ENCODE results near the gene ZCWPW1. TPM values are rescaled to one million over a fixed set of nuclear protein-coding genes. Genes with fewer than 3 reads are reported as not detected.
A peak's percentile ranks its signal among the peaks of the same experiment; 100 is the strongest.
"Not testable (repeated sequence)": the region's sequence is repeated elsewhere in the genome, so short reads cannot be mapped to it uniquely, and the experiment has no call there.

ZCWPW1 gene
- total and polyA plus RNA-seq, 3 donors from 2014 or later, result 83.5 to 145 (median 96.5) TPM

DNA sequence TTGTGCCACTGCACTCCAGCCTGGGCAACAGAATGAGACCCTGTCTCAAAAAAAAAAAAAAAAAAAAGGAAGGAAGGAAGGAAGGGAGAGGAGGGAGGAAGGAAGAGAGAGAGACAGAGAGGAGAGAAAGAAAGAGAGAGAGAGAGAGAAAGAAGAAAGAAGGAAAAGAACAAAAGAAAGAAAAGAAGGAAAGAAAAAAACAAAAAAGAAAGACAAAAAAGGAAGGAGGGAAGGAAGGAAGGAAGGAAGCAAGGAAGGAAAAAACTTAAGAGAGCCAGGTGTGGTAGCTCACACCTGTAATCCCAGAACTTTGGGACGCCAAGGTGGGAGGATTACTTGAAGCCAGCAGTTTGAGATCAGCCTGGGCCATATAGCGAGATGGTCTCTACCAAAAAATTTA, 36.3 kb upstream of the ZCWPW1 start:
- Histone ChIP-seq H3K27me3 (no peaks in the 10 kb centered on the region), H3K36me3 (ENCODE audit: low read depth, missing control alignments) (no peaks in the 10 kb centered on the region)

DNA sequence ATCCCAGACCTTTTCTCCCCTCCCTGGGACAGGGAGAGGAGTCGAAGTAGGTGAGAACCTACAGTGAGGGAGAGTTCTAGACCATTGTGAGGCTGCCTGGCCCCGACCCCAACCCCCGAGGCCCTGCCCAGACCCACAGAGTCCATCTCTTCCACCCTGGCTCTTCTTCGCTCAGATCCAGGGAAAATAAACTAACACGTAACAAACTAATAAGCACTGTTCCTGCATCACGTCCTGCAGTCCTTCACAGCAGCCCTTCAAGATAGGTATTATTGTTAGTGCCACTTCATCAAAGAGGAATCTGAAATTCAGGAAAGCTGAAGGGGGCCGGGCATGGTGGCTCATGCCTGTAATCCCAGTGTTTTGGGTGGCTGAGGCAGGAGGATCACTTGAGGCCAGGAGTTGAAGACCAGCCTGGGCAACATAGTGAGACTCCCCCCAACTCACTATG, 35.7 kb upstream of the ZCWPW1 start, which contains the start of gene SPACDR:
Gene SPACDR (minus strand): TSS at position 51 of the 451 bp plus-strand sequence. CDS start 235 bp downstream, outside the sequence.
- TF ChIP-seq POLR2A (IDR thresholded peaks at IDR 0.05), result no peak
- TF ChIP-seq, protein P1, sequence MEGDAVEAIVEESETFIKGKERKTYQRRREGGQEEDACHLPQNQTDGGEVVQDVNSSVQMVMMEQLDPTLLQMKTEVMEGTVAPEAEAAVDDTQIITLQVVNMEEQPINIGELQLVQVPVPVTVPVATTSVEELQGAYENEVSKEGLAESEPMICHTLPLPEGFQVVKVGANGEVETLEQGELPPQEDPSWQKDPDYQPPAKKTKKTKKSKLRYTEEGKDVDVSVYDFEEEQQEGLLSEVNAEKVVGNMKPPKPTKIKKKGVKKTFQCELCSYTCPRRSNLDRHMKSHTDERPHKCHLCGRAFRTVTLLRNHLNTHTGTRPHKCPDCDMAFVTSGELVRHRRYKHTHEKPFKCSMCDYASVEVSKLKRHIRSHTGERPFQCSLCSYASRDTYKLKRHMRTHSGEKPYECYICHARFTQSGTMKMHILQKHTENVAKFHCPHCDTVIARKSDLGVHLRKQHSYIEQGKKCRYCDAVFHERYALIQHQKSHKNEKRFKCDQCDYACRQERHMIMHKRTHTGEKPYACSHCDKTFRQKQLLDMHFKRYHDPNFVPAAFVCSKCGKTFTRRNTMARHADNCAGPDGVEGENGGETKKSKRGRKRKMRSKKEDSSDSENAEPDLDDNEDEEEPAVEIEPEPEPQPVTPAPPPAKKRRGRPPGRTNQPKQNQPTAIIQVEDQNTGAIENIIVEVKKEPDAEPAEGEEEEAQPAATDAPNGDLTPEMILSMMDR (IDR thresholded peaks at IDR 0.05), result no peak
- H3K9me3 ChIP-seq, result no peaks in the 10 kb centered on the region
- WGBS, 2 donors, result 80 to 82% methylated on average over 6 to 7 of the region's 7 CpGs
- intact Hi-C loops (cut with DNase I; ENCODE audit: low total_unique reads), result no loop called here
- no peak for DNase-seq
- H3K27me3 ChIP-seq, result no peaks in the 10 kb centered on the region
- H3K4me1 ChIP-seq, result peaks cover 18% of the 10 kb centered on the region
- H3K27ac ChIP-seq, result peak within 1 kb of the TSS; percentile 50 to 63
- no peaks in the 10 kb centered on the region for H3K36me3 ChIP-seq (ENCODE audit: low read depth, missing control alignments)
- no peak within 1 kb of the TSS for H3K4me3 ChIP-seq

More for the DNA sequence above, 36.3 kb upstream of the ZCWPW1 start:
- WGBS, 2 donors, result 89 to 100% methylated on average over 2 of the region's 2 CpGs
- no peak for DNase-seq
- Histone ChIP-seq H3K4me1 (peaks cover 23% of the 10 kb centered on the region), H3K9me3 (no peaks in the 10 kb centered on the region), H3K27ac (peak overlapping the region; percentile 50 to 63), H3K4me3 (no peak overlapping the region)
- TF ChIP-seq, protein P1 (IDR thresholded peaks at IDR 0.05), result no peak
- intact Hi-C loops (cut with DNase I; ENCODE audit: low total_unique reads), result loop anchor here (5.0 kb wide), 1 partner anchor 228 kb away; the partner anchor contains the start of gene GIGYF1

DNA sequence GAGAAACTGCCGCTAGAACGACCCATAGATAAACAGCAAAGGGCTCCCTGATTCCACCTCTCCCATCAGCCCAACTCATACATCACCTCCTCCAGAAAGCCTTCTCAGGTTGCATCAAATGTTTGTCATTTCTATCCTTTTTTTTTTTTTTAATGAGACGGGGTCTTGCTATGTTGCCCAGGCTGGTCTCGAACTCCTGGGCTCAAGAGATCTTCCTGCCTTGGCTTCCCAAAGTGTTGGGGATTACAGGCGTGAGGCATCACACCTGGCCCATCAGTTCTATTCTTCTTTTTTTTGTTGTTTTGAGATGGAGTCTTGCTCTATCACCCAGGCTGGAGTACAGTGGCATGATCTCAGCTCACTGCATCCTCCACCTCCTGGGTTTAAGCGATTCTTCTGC, 28.5 kb upstream of the ZCWPW1 start:
- 92% methylated on average over 6 of the region's 6 CpGs for WGBS, 2 donors
- H3K4me1 ChIP-seq, result no peaks in the 10 kb centered on the region
- no peak overlapping the region for H3K4me3 ChIP-seq
- H3K36me3 ChIP-seq (ENCODE audit: low read depth, missing control alignments), result no peaks in the 10 kb centered on the region
- no peak overlapping the region for H3K27ac ChIP-seq
- H3K9me3 ChIP-seq, result no peaks in the 10 kb centered on the region
- intact Hi-C loops (cut with DNase I; ENCODE audit: low total_unique reads), result no loop called here
- TF ChIP-seq, protein P1 (IDR thresholded peaks at IDR 0.05), result no peak
- no peak for TF ChIP-seq POLR2A (IDR thresholded peaks at IDR 0.05)
- no peak for DNase-seq
- H3K27me3 ChIP-seq, result no peaks in the 10 kb centered on the region

DNA sequence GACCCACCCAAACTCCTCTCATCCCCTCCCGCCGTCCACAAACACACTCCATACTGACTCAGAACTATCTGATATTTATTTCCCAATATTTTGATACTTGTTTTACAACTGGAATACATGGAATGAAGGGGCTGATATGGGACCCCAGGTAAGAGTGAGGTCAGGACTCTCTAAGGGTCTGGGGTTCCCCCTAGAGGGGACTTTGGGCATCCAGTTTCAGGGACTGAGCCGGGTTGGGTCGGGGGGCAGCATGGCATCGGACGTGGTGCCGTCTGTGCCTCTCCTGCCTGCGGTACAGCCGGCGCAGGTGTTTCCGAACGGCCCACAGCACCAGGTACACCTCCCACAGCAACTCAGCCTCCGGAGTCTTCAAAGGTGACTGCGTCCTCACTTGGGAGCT, 28.1 kb upstream of the ZCWPW1 start:
- no peaks in the 10 kb centered on the region for H3K4me1 ChIP-seq
- no peak for DNase-seq
- TF ChIP-seq POLR2A (IDR thresholded peaks at IDR 0.05), result no peak
- TF ChIP-seq, protein P1 (IDR thresholded peaks at IDR 0.05), result no peak
- no peak overlapping the region for H3K27ac ChIP-seq
- no peaks in the 10 kb centered on the region for H3K36me3 ChIP-seq (ENCODE audit: low read depth, missing control alignments)
- no peaks in the 10 kb centered on the region for H3K9me3 ChIP-seq
- no peak overlapping the region for H3K4me3 ChIP-seq
- H3K27me3 ChIP-seq, result no peaks in the 10 kb centered on the region
- WGBS, 2 donors, result 85 to 90% methylated on average over 6 to 14 of the region's 14 CpGs
- intact Hi-C loops (cut with DNase I; ENCODE audit: low total_unique reads), result no loop called here

DNA sequence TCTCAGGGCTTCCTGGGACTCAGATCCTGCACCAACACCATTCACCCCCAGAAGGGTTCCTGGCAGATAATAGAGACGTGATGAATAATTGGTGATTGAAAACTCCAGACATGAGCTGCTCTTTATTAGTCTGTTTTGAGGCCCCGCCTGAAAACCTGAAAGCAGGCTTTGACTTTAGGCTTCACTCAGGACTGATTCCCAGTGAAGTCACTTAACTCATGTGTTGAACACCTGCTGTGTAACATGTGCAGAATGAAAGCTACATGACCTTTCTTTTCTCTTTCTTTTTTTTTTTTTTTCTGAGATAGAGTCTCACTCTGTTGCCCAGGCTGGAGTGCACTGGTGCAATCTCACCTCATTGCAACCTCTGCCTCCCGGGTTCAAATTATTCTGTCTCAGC, 26.7 kb upstream of the ZCWPW1 start:
- Histone ChIP-seq H3K9me3 (no peaks in the 10 kb centered on the region), H3K4me1 (no peaks in the 10 kb centered on the region), H3K36me3 (ENCODE audit: low read depth, missing control alignments) (no peaks in the 10 kb centered on the region), H3K27ac (no peak overlapping the region), H3K4me3 (no peak overlapping the region), H3K27me3 (no peaks in the 10 kb centered on the region)
- intact Hi-C loops (cut with DNase I; ENCODE audit: low total_unique reads), result no loop called here
- no peak for DNase-seq
- TF ChIP-seq, protein P1 (IDR thresholded peaks at IDR 0.05), result no peak
- no peak for TF ChIP-seq POLR2A (IDR thresholded peaks at IDR 0.05)
- WGBS, 2 donors, result 92 to 96% methylated on average over 3 of the region's 3 CpGs

DNA sequence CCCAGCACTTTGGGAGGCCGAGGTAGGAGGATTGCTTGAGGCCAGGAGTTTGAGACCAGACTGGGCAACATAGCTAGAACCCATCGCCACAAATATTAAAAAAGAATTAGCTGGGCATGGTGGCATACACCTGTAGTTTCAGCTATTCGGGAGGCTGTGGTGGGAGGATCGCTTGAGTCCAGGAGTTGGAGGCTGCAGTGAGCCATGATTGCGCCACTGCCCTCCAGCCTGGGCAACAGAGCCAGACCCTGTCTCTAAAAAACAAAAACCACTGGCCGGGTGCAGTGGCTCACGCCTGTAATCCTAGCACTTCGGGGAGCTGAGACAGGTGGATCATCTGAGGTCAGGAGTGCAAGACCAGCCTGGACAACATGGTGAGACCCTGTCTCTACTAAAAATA, 25.4 kb upstream of the ZCWPW1 start:
- H3K36me3 ChIP-seq (ENCODE audit: low read depth, missing control alignments); H3K27me3 ChIP-seq; H3K27ac ChIP-seq: not testable (repeated sequence)

More for the DNA sequence above, 25.4 kb upstream of the ZCWPW1 start:
- H3K4me1 ChIP-seq; DNase-seq; H3K4me3 ChIP-seq; H3K9me3 ChIP-seq; intact Hi-C loops (cut with DNase I; ENCODE audit: low total_unique reads): not testable (repeated sequence)
- 91 to 94% methylated on average over 8 of the region's 8 CpGs for WGBS, 2 donors

All from testis (tissue), 3 donors.